NK-92 treated with Interleukin-12 subunit alpha and Interleukin-12 subunit beta, amount 100 ng/mL, for 24 hours (cell line): ENCODE data around the gene LIX1L.

Source experiments
- DNase-seq: peaks from one replicate; lab custom pipeline; 2025; lab: John Stamatoyannopoulos, UW

LIX1L gene

GRCh38 chr1:145893306-145894055, 64.3 kb downstream of the LIX1L start:
- no peak for DNase-seq

GRCh38 chr1:145892486-145893087, 65.2 kb downstream of the LIX1L start:
- DNase-seq: no peak

GRCh38 chr1:145891587-145892485, 66.0 kb downstream of the LIX1L start:
- peak; percentile 22 for DNase-seq

DNA sequence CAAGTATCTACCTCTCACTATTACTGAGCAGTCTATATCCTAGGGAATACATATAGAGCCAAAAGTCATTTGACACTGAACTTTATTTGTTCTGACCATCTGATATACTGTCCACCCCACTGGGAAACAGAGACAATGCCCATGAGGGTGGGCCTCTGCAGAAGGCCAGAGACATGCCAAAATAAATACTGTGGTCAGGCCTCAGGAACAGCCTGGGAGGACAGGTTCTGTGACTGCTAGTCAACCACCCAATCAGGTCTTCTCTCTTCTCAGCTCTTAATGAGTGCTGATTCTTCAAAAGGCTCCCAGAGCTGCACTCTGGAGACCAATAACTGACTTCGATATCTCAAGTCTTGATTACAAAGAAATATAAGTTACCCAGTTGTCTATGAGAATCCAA, 66.7 kb downstream of the LIX1L start:
- DNase-seq: no peak

- DNase-seq: no peak
Measured at GRCh38 chr1:145889722-145890121, 68.1 kb downstream of the LIX1L start.

- DNase-seq: no peak
Measured at GRCh38 chr1:145887631-145888030, 70.2 kb downstream of the LIX1L start.

DNA sequence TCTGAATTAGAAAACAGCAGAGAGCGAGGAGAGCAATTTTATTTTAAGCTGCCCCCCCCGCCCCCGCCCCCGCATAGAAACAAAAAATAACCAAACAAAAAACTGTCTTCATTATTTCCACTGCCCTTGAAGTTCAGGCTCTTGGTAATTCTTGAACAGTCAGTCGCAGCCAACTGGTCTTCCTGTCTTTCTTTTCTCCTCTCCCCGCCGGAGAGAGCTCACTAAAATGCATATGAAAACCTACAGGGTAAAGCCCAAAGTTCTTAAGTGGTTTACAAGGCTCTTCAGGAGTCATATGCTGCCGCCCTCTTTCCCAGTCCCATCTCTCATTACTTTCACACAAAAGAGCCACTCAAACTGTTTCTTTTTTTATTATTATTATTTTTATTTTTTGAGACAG, 71.0 kb downstream of the LIX1L start:
- no peak for DNase-seq

GRCh38 chr1:145886390-145886789, 71.4 kb downstream of the LIX1L start:
- DNase-seq: no peak

DNA sequence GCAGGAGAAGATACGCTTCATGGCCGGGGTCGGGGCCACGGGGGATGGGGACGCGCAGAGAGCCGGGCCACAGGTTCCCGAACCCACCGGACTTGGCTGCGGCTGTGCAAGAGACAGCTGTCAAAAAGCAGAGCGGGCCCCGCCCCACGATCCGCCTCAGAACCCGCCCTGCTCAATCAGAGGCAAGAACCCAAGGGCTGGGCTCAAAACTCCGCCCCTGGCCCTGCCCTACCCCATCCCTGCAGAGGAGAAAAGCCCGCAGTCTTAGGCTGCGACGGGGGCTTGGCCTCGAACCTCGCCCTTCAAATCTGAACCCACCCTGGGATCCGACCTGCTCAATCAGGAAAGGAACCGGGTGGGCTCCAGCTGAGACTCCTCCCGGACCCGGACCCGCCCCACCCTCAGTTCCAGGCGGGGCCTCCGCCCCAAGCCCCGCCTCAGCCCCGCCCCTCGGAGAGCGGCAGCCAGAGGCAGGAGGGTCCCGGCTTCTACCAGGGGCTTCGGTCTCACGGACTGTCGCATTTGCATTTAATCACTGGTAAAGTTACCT, 72.0 kb downstream of the LIX1L start, which contains the start of gene ANKRD35:
Gene ANKRD35 (minus strand): TSS at position 129 of the 550 bp plus-strand sequence. CDS start 108 bp downstream, at position 21.
- DNase-seq: peak; percentile 24

DNA sequence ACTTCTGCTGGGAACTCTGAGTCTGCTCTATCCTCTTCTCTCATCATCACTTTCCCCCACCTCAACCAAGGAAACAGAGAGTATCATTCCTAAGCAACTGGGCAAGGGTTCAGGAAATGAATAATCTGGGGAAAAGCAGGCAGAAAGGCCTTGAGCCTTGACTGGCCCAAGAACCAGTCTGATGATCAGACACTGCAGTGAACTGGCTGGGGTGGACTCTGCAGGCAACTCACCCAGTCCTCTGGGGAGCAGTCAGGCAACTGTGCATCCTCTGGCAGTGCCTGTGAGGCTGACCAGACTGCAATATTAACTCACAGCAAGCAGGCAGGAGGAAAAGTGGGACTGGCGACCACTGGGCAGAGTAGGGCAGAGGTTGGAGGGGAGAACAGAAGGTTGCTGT, 73.1 kb downstream of the LIX1L start:
- no peak for DNase-seq
